ENCODE results near the gene C1QB.

DNA sequence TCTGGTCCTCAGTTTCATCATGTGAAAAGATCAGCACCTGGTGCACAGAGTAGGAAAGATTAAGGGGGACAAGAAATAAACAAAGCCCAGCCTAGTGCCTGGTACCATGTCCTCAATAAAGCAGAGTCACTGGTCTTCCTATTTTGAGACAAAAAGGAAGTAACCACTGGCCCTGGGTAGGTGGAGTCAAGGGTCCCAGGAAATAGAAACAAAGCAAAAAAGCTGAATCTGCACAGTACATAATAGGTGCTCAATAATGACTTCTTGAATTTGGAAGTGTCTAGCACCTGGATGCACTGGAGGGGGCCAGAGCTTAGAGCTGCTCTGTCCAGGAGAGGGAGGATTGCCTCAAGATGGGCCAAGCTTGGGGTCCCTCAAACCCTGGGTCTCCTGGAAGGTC lies 55.7 kb downstream of the C1QB start:
- TF ChIP-seq, protein P1, sequence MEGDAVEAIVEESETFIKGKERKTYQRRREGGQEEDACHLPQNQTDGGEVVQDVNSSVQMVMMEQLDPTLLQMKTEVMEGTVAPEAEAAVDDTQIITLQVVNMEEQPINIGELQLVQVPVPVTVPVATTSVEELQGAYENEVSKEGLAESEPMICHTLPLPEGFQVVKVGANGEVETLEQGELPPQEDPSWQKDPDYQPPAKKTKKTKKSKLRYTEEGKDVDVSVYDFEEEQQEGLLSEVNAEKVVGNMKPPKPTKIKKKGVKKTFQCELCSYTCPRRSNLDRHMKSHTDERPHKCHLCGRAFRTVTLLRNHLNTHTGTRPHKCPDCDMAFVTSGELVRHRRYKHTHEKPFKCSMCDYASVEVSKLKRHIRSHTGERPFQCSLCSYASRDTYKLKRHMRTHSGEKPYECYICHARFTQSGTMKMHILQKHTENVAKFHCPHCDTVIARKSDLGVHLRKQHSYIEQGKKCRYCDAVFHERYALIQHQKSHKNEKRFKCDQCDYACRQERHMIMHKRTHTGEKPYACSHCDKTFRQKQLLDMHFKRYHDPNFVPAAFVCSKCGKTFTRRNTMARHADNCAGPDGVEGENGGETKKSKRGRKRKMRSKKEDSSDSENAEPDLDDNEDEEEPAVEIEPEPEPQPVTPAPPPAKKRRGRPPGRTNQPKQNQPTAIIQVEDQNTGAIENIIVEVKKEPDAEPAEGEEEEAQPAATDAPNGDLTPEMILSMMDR (IDR thresholded peaks at IDR 0.05): no peak
- no peak for TF ChIP-seq POLR2A (IDR thresholded peaks at IDR 0.05)

All from body of pancreas (tissue), 4 donors.